Stimulated activated CD4-positive, alpha-beta T cell treated with anti-CD3 and anti-CD28 coated beads, Interleukin-15, amount 100 ng/mL, for 1 hour (primary cell): ENCODE results near the gene ADPRH.

Experiments
- DNase-seq, 2 donors: peaks; one replicate each; pipeline ENCODE4 v3.0.0-alpha.2; 2020; ENCODE audit warnings: low read depth in 1 of 2, low spot score in 1 of 2

The ADPRH gene

DNA sequence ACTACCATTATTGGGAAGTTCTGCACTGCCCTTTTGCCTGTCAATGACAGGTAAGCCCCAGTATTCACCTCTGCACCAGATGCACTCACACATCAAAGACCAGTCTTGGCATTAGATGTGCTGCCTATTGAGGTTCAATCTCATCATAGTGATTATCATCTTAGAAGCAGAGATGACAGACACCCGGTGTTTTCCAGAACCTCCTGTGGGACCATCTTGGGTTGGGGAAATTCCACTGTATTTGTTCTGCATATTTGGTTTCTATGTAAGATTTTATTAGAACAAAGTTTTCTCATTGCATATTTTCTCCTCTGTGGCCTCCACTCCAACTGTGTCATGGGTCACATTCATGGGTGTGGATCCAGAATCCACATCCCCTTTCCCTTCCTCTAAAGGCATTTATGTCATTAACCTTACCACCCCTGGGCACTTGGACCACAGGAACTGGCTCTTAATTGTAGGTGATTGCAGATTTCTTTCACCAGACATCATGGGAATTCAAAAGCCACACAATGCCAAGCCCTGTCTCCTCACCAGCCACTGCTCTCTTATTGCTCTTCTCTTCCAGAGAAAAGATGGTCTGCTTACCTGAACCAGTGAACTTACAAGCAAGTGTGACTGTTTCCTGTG lies 49.6 kb downstream of the ADPRH start:
- no peak for DNase-seq

DNA sequence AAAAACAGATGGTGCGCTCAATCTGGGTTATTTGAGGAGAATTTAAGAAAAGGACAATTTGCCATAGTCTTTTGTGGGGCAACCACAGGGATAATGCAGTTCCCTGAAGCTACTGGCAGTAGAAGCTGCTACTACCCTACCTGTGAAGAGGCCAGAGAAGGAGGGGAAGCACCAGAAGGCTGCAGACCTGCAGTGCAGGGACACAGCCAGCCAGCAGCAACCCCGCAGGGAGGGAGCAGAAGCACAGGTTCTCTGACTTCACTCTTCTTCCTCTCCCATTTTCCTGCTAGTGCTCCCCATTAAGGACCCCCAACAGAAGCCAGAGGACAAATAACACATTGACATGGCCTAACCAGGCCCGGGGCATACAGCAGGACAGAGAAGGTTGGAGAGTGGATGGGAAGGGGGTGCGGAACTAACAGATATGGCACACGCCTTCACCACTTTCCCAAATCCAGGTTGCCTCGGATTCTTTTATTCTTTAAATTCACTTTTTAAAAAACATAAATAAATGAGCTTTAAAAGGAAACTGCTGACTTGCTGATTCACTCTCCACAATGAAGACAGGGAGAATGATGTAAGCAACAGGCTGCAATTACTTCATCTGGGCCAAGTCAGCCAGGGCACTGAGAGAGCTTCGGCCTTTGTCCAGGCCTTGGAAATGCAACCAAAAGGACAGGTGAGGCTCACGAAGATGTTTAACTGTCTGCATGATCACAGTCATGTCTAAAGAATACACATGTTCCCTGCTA lies 51.0 kb downstream of the ADPRH start:
- no peak for DNase-seq

DNA sequence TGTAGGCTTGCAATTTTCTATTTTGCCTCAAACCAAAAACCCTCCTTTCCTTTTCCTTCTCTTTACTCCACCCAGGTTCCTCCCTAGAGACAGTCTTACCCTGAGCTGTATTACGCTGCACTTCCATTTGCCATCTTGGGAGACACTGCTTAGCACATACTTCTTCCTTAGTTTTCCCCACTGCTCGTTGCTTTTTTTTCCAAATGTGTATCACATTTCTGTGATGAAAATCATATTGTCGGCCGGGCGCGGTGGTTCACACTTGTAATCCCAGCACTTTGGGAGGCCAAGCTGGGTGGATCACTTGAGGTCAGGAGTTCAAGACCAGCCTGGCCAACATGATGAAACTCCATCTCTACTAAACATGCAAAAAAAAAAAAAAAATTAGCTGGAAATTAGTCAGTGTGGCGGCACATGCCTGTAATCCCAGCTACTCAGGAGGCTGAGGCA lies 51.6 kb downstream of the ADPRH start:
- no peak for DNase-seq

GRCh38 chr3:119631516-119631915 lies 52.2 kb downstream of the ADPRH start:
- DNase-seq: no peak

DNA sequence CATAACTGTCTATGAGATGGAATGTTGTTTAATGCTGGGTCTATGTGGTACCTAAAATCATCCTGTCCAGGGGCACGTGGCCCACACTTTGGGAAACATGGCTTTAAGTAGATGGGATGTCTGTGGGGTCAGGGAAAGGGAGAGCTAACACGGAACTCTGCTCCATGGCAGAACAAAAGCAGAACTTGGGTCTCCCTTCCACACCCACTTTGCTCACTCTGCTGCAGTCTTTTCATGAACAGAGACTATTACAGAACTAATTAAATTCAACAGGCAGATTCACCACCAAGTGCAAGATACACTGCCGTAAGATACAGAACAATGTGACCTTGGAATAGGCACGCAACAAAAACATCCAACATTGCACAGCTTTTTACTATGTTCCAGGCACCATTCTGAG lies 52.9 kb downstream of the ADPRH start:
- DNase-seq: no peak

GRCh38 chr3:119632829-119633228 lies 53.5 kb downstream of the ADPRH start:
- DNase-seq: no peak

GRCh38 chr3:119635719-119636118 lies 56.4 kb downstream of the ADPRH start:
- DNase-seq: no peak

DNA sequence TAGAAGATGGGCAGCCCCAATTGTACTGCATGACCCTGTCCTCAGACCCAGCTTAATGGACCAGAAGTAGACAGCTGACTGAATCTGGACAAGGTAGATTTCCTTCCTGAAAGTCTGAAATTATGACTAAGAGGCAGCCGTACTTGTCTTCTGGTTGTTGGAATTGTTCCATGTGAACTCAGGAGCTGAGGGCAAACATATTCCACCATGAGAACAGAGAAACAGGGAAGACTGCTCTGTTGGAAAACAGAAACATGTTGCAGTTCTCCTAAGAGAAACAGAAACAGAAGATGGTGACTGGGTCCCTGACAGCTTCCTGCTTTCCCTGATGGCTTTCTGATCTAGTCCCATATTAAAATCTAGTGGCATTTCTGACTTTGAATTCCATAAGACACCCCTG lies 57.0 kb downstream of the ADPRH start:
- DNase-seq: no peak

DNA sequence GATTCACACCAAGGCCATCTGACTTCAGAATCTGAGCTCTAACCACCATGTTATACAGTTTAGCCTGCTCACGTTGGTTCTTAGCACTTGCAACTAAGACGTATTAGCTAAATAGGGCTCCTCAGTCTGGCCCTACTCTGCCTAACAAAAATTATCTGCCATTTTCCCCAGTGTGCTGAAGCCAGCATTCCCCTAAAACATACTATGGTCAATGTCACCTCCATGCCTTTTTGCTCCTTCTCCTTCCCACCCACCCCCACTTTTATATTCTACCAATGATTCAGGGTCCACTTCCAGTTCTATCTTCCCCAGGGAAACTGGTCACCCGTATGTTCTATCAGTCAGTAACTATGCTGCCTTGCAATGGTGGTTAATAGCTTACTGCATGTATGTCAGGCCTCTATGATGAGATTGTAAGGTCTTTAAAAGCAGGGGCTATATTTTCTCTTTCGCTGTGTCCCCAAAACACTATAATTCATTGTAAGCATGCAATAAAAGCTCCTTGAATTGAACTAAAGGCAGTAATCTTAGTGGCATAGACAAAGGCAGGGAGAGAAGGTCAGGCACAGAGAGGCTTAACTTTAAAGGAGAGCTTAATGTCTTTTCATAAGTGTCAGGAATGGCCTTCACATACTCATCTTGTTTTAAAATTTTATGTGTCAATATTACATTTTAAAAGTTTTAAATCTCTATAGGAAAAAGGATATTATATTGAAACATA lies 57.8 kb downstream of the ADPRH start:
- no peak for DNase-seq

GRCh38 chr3:119637679-119638477 lies 58.6 kb downstream of the ADPRH start:
- DNase-seq: no peak
